Ascending aorta (tissue), 2 donors: ENCODE results near the gene ESRRB. TPM values are rescaled to one million over a fixed set of nuclear protein-coding genes. Genes with fewer than 3 reads are reported as not detected.

Experiments
- DNase-seq, 2 donors: peaks; one replicate each; pipeline ENCODE4 v3.0.0-alpha.2; 2019; ENCODE audit warnings: low spot score in 2 of 2
- H3K27ac ChIP-seq, 2 donors: fragments of 200-600 bp; sonication (generic); one replicate each; pipeline ENCODE4 v1.5.1; 2016 to 2017; ENCODE audit warnings: mild to moderate bottlenecking in 1 of 2
- H3K27me3 ChIP-seq: fragments of 200-600 bp; sonication (generic); one replicate; pipeline ENCODE4 v1.5.1; 2017
- H3K36me3 ChIP-seq, 2 donors: fragments of 200-600 bp; sonication (generic); one replicate each; pipeline ENCODE4 v1.5.1; 2016
- H3K4me1 ChIP-seq, 2 donors: fragments of 200-600 bp; sonication (generic); one replicate each; pipeline ENCODE4 v1.5.1; 2016 to 2017; ENCODE audit warnings: mild to moderate bottlenecking in 1 of 2
- H3K4me3 ChIP-seq, 2 donors: fragments of 200-600 bp; sonication (generic); one replicate each; pipeline ENCODE4 v1.5.1; 2016 to 2017; ENCODE audit warnings: mild to moderate bottlenecking in 1 of 2
- H3K9me3 ChIP-seq, 2 donors: fragments of 200-600 bp; sonication (generic); one replicate each; pipeline ENCODE4 v1.5.1; 2016
- CTCF ChIP-seq, 3 experiments: fragments of 200-600 bp in 2 of 3; fragments of 450-650 bp in 1 of 3; sonication (generic) in 2 of 3; IDR thresholded peaks; one replicate each; pipeline ENCODE4 v1.5.1; 2016 to 2019; ENCODE audit warnings: antibody characterized with exemption in 3 of 3, mild to moderate bottlenecking in 1 of 3, moderate library complexity in 1 of 3
- intact Hi-C: fragments of 100-400 bp; cut with DNase I; formaldehyde crosslinking; loops from one replicate; pipeline ENCODE4 v1.15.1; 2023
- total RNA-seq: library from RNA; depleted of rRNA; stranded (reverse); fragments of >200 nt; gene quantifications from one replicate; pipeline ENCODE4 v1.1.0, GENCODE V29; 2016

ESRRB gene
- total RNA-seq, 1 donor from 2014 or later: 1.6 TPM

- no peaks in the 10 kb centered on the region for H3K27me3 ChIP-seq
- intact Hi-C loops: no loop called here
- no peaks in the 10 kb centered on the region for H3K9me3 ChIP-seq
- H3K36me3 ChIP-seq: no peaks in the 10 kb centered on the region
- TF ChIP-seq CTCF (IDR thresholded peaks at IDR 0.05): no peak
- no peak overlapping the region for H3K27ac ChIP-seq
- H3K4me3 ChIP-seq: no peak overlapping the region
- no peaks in the 10 kb centered on the region for H3K4me1 ChIP-seq
- no peak for DNase-seq
Observed at GRCh38 chr14:76371066-76371465, 4.9 kb upstream of the ESRRB start.

DNA sequence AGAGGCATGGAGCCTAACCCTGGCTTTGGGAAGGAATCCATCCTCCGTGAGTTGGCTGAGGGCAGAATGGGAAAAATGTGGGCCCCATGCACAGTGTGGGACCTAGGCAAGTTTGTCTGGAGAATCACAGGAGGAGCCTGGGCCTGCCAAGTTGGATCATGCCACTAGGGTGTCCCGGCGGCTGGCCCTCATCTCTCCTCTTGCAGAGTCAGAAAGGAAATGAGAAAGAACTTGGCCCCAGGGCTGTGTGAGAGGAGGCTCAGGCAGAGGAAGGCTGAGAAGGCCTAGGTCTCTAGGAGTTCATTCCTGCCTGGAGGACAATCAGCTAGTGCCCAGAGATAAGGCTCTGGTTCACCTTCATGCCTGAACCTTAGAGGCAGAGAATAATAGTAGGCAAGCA, 2.5 kb upstream of the ESRRB start:
- Histone ChIP-seq H3K9me3 (no peaks in the 10 kb centered on the region), H3K4me3 (no peak overlapping the region), H3K4me1 (peaks cover 0 to 9% of the 10 kb centered on the region in 2 donors), H3K27me3 (no peaks in the 10 kb centered on the region), H3K27ac (no peak overlapping the region), H3K36me3 (no peaks in the 10 kb centered on the region)
- DNase-seq: no peak
- no peak for TF ChIP-seq CTCF (IDR thresholded peaks at IDR 0.05)
- intact Hi-C loops: no loop called here

- no peak overlapping the region for H3K4me3 ChIP-seq
- peaks cover 0 to 9% of the 10 kb centered on the region in 2 donors for H3K4me1 ChIP-seq
- H3K36me3 ChIP-seq: no peaks in the 10 kb centered on the region
- no peaks in the 10 kb centered on the region for H3K27me3 ChIP-seq
- no peaks in the 10 kb centered on the region for H3K9me3 ChIP-seq
- DNase-seq: no peak
- no peak for TF ChIP-seq CTCF (IDR thresholded peaks at IDR 0.05)
- intact Hi-C loops: no loop called here
- H3K27ac ChIP-seq: no peak overlapping the region
Observed at GRCh38 chr14:76375484-76375883, 453 bp upstream of the ESRRB start.

- Histone ChIP-seq H3K4me1 (peaks cover 0 to 9% of the 10 kb centered on the region in 2 donors), H3K27me3 (no peaks in the 10 kb centered on the region), H3K9me3 (no peaks in the 10 kb centered on the region), H3K4me3 (peak overlapping the region; percentile 36 to 49), H3K27ac (no peak overlapping the region), H3K36me3 (no peaks in the 10 kb centered on the region)
- no peak for TF ChIP-seq CTCF (IDR thresholded peaks at IDR 0.05)
- DNase-seq: no peak
- intact Hi-C loops: no loop called here
Observed at GRCh38 chr14:76376409-76376877, 506 bp downstream of the ESRRB start.

- Histone ChIP-seq H3K4me3 (peak overlapping the region; percentile 36 to 49), H3K27ac (no peak overlapping the region), H3K36me3 (no peaks in the 10 kb centered on the region), H3K4me1 (peaks cover 0 to 9% of the 10 kb centered on the region in 2 donors), H3K9me3 (no peaks in the 10 kb centered on the region), H3K27me3 (no peaks in the 10 kb centered on the region)
- DNase-seq: no peak
- TF ChIP-seq CTCF (IDR thresholded peaks at IDR 0.05): no peak
- intact Hi-C loops: no loop called here
Observed at GRCh38 chr14:76376878-76377734, 1.2 kb downstream of the ESRRB start.
